NCI-H2107 treated with DMSO at 0.1 percent for 48 hours (cell line): Measurements from ENCODE around the gene NBPF10.
"Not testable (repeated sequence)": the region's sequence is repeated elsewhere in the genome, so short reads cannot be mapped to it uniquely, and the experiment has no call there.

Experiments used
- DNase-seq: peaks from one replicate; lab custom pipeline; 2025; ENCODE audit not compliant: unreplicated experiment; lab: John Stamatoyannopoulos, UW

The NBPF10 gene

GRCh38 chr1:146144465-146144864 is at the start of gene NBPF10:
Gene NBPF10 (minus strand): TSS chr1:146144804. CDS start chr1:146144769, 35 bp downstream.
- DNase-seq: not testable (repeated sequence)

GRCh38 chr1:146174531-146174930 is 29.9 kb upstream of the NBPF10 start:
- not testable (repeated sequence) for DNase-seq

GRCh38 chr1:146167740-146168139 is 23.1 kb upstream of the NBPF10 start:
- not testable (repeated sequence) for DNase-seq

- not testable (repeated sequence) for DNase-seq
Measured at GRCh38 chr1:146167273-146167672, 22.7 kb upstream of the NBPF10 start.
